GM18519 (cell line): Measurements from ENCODE around the gene MAP2K5.

ENCODE experiments used
- ATAC-seq: cut with Tn5 transposase; IDR thresholded peaks from one replicate; pipeline ENCODE4 v1.9.1; 2021; ENCODE audit warnings: mild to moderate bottlenecking, moderate library complexity; ENCODE audit not compliant: unreplicated experiment, low FRiP score

Gene MAP2K5

DNA sequence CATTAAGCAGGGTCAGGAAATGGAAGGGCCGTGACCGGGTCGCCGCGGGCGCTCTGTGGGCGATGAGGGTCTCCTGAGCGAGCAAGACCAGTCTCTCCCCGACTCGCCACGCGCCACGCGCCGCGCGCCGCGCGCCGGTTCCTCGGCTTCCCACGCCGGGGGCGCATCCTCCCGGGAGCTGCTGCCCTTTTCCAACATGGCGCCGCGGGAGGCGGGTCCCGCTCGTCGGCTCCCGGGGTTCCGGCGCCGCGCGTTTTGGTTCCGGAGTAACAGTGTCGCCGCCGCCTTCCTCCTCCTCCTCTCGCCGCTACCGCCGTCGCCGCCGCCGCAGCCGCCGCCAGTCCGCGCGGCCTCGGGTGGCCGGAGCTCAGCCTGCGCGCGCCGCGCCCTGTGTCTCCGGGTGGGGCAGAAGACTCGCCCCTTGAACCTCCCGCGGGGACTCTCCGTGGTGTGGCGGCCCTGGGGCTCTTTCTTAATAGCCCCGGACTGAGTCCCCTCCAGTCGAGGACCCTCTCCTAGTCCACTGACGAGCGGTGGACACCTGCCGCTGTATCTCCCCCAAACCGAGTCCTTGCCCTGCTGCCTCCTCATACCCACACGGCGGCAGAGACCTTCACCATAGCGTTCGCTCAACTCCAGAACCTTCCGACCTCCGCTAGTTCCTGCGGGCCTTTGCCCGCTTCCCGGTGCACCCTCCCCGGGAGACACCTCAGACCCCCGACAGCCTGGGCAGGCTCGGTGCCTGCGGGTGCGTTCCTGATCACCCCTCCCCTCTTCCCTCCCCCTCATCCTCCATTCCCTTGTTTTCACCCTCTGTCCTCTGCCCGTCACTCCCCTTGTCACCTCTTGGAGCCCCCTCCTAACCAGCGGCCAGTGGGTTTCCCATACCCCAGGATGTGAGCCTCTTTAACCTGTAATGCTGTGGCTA is at the start of gene MAP2K5:
Gene MAP2K5 (plus strand): TSS at position 284 of the 928 bp plus-strand sequence. CDS start 633 bp downstream, at position 917.
- no peak for ATAC-seq

DNA sequence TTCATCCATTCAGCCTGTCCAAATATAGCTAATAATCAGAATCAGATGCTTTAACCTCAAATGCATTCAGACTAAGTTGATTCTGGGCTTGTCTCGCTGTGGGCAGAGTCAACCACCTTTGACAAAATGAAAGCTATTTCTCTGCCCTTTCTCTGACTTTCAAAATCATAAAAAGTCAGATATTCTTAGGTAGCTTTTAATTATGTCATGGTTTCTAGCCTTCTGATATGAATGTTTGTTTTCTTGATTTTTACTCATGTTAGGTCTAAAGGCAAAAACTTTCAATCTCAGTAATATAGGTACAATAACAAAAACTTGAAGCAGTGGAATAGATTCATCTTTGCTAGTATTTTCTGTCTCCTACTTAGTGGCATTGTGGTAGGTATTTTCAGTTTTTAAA is 46.9 kb upstream of the MAP2K5 start:
- no peak for ATAC-seq

DNA sequence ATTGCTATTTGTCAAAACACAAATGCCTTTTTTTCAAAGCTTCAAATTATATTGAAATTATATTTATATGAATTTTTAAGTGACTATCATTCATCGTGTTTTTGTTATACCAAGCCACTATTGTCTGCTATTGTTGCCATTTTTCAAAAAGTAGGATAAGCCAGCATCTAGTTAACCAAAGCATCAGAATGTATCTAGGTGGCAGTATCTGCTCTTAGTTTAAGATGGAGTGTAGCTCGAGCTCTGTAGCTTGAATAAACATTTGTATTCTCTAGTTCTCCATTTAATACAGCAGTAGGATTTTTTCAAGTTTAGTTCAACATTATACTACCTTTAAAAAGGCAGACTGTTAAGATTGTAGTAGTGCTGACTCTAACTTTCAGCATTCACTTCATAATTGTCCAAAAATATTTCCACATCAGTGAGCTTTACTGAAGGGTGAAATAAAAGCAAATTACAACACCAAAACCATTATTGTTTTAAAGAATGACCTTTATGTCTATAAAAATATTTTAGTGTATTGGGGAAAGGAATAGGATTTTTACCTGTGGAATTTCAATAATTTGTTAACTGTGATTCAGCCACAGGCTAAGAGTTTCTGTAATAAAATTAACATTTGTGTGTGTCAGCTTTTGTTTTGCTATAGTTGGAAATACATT is 41.2 kb upstream of the MAP2K5 start:
- no peak for ATAC-seq

DNA sequence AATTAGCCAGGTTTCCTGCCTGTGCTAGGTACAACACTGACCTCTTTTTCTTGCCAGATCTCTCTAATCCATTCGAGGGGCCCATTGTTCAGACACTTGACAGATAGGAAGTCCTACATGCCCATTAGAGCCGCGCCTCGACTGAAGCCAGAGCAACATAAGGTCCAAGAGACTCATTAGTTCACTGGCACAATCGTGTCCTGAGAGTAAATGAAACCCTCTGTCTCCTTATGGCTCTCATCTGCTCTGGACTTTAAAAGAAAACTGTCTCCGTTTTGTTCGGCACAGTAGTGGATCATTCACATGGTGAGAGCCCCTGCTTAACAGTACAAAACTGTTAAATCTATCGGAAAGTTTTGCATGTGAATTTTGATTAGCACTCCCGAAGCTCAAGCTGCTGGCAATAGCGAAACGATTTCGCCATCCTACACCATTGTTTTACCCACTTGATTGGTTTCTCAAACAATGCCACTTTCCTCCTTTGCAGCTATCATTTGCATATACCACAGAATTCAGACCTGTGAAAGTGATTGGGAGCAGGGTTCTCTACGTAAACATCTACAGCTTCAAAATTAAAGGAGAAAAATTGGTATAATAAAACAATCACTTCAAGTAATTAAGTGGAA is 40.6 kb upstream of the MAP2K5 start:
- no peak for ATAC-seq

DNA sequence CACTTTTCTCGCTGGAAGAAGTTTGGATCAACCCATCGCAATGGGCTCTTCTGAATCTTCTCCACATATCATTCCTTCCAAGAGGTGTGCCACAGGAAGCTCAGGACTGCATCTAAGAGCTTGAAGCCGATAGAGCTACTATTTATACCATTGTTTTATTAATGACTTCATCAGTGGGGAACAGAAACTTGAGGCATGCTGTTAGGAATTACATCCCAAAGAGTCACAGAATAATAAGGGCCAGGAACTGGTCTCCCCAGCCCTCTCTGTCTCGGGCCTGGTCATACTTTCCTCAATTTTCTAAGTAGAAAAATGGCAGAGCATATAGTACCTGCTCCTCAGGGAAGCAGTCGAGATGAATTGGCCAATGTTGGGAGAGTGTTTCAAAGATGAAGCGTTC is 38.4 kb upstream of the MAP2K5 start:
- no peak for ATAC-seq

DNA sequence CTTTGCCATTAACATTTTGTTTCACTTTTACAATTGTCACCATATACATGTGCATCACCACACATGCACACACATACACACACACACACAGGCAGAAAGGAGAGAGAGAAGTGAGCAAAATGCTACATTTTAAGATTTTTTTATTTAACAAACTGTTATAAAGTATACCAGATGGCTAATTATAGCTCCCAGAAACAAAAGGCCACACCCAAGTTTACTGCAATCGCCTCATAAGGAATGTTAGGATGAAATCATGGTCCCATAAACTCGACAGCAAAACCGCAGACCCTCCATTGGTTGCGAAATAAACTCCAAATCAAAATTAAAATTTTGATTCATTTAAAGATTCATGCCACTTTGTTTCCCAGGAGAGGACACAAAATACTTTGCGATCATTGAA is 37.7 kb upstream of the MAP2K5 start:
- no peak for ATAC-seq

DNA sequence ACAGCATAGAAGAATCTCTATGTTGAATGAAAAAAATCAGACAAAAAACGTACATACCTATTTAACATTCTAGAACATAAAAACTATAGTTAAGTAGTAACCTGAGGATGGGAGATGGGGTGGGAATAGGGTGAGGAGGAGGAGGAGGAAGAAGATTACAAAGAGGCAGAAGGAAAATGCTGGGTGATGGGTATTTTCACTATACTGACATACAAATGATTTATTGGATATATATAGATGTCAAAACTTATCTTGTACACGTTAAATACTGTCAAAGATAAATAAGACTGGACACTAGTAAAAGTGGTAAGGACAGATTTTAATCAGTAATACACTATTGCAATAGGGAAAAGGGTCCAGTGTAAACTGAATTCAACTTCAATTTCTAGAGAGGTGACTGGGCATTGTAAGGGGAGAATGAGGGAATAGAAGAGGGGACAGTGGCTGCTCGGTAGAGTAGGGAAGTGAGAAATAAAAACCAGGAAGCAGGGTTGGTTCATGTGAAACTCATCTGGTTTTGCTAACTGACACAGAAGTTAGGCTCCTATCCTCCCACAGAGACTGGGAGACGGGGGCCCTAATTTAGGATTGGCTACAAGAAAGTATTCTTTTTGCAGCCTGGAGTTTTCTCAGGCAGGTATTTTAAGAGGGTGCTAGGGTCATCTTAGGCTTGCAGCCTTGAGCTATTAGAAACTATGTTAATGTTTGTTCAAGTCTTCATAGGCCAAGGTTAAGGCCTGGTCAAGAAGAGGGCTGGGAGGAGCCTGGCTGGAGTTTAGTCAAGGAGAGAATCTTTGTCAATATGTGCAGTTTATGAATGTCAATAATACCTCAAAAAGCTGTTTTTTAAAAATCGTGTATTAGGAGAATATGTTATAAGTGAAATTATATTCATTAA is 36.6 kb upstream of the MAP2K5 start:
- ATAC-seq, result no peak

DNA sequence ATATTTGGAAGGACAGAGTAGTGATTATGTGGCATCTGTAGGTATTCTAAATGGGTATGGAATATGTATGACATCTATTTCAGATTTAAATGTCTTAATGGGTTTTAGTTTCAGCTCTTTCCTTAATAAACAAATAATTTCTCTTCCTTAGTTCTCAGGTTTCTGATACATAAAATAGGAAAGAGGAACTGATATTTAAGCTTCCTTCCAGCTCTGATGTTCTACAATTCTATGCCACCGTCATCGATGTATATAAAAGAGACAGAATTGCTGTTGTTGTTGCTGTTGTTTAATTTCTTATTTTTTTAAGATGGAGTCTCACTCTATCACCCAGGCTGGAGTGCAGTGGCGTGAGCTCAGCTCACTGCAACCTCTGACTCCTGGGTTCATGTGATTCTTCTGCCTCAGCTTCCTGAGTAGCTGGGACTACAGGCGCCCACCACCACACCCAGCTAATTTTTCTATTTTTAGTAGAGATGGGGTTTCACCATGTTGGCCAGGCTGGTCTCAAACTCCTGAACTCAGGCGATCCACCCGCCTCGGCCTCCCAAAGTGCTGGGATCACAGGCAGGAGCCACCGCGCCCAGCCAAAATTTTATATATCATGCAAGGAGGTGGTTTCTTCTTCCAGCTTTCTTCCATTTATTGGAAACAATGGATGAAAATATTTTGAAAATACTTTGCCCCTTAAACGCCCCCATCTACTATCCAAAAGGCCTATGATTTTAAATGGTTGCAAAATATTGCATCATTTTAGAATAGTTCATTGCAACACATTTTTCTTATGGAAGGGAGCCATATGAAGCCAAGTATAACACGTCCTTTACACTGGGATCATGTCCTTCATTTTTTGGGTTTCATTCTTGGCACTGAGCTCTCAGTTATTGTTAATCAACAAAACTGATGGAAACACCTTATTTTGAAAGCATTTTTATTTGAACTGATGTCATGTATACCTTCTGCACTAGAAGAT is 35.4 kb upstream of the MAP2K5 start:
- ATAC-seq, result no peak

DNA sequence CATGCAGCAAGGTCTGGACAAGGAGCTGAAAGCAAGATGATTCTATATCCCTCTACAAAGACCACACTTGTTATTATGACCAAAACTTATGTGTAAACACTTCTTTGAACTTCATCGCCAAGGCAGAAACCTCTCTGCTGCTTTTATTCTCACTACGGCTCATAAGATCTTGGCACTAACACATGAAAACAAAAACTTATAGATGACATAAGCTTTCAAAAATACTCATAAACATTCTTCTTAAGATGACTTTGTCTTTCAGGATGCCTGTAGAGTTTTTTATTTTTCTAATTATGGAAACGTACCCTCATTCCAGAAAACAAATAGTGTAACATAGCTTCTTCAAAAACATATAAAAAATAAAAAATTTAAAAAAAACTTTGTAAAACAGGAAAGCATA is 34.1 kb upstream of the MAP2K5 start:
- no peak for ATAC-seq

DNA sequence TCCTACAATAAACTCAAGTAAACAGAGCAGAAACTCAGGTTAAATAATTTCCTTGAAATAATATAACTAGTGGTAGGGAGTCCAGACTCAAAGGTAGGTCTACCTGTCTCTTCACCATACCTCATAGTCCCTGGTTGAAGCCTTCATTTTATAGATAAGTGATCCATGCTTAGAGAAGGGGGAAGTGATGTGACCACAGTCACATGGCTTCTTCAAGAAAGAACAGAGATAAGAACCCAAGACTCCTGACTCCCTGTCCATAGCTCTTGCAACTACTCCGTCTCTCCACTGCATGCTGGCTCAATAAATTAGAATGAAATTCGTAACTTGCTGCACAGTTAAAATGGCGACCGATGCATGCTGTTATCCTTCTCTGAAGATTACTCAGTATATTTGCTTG is 32.6 kb upstream of the MAP2K5 start:
- ATAC-seq, result no peak

DNA sequence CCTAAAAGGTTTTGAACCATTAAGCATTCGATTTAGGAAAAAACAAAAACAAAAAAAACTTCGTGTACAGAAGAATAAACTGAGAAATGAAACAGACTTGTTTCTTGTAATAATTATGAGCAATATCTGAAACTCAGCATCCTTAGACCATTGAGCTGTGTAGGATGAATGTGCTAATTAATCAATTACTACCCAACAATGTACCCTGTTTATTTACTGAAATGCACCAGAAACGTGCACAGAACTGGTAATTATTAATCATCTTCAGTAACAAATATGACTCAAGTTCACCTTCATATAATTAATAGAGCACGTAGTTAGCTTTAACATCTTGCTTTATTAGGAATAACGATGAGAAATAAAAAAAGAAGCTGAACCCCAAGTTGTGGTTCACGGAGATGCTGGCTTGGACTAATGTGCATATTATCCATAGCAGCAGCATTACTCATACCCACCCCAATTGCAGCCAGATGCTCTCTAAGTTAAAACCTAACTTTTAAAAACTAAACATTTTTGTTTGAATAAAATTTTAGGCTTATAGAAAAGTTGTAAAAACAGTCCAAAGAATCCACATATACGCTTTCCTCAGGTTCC is 31.8 kb upstream of the MAP2K5 start:
- no peak for ATAC-seq

DNA sequence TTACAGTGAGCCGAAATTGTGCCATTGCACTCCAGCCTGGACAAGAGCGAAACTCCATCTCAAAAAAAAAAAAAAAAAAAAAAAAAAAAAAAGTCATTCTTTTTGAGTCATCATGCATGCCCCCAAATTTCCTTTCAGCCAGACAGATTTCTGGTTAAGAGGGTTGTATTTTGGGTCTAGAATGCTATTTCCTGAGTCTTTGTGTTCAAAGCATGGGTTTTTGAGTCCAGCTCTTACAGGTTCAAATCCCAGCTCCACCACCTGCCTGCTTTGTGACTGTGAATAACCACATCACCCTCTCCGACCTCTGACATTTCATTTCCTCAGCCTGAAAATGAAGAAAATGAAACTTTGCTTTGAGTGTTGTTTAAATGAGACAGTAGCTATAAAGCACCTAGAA is 30.9 kb upstream of the MAP2K5 start:
- no peak for ATAC-seq

DNA sequence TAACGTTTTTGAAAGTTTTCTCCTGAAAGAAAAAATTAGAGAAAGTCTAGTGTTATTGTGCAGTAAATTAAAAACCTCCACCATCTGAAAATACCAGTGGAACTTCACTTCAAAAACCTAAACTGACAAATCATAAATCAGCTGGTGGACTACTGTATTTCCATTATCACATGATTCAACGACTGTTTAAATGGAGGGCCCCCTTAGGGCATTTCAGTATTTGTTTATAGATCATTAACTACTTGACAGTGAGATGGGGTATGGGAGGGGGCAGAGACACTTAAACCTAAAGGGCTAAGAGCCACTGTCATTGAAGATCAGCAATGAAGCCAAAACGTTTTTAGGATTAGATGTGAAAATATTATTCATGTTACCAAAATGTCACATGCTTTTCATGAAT is 30.4 kb upstream of the MAP2K5 start:
- ATAC-seq, result no peak

DNA sequence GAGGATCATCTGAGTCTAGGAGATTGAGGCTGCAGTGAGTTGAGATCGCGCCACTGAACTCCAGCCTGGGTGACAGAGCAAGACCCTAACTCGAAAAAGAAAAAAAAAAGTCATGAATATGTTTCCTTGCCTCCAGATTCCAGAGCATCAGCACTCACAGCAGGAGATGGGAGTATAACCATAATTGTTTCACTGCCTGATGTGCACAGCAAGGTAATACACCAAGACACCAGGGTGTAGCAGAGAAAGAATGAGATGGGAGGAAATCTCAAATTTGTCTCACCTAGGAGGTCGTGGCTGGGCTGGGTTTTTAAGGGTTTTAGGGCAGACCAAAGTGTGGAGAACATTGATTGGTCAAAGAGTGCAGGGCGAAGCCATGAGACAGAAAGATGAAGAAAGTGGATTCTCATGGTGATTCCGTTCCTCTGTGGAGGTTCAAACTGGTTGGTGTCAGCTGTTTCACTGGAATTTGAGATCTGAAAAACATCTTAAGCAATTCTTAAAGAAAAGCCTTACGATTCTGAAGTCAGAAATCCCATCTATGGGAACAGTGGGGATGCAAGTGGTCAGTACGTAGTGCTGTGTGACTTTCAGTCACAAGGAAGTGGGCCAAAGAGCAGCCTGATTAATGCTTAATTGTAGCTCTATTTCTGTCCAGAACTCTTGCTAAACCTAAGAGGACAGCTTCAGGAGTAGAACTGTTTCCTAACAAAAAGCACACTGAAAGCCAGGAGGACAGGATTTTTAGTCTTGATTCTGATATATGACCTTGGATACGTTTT is 29.4 kb upstream of the MAP2K5 start:
- ATAC-seq, result no peak

DNA sequence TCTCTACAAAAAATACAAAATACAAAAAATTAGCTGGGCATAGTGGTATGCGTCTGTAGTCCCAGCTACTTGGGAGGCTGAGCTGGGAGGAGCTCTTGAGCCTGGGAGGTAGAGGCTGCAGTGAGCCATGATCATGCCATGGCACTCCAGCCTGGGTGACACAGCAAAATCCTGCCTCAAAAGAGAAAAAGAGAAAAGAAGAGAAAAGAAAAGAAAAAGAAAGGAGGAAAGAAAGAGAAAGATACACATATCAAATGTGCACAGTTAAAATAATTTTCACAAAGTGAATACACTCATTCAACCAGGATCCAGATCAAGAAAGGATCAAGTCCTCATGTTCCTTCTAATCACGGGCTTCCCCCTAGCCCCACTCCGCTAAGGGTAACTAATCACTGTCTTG is 27.4 kb upstream of the MAP2K5 start:
- ATAC-seq, result no peak

DNA sequence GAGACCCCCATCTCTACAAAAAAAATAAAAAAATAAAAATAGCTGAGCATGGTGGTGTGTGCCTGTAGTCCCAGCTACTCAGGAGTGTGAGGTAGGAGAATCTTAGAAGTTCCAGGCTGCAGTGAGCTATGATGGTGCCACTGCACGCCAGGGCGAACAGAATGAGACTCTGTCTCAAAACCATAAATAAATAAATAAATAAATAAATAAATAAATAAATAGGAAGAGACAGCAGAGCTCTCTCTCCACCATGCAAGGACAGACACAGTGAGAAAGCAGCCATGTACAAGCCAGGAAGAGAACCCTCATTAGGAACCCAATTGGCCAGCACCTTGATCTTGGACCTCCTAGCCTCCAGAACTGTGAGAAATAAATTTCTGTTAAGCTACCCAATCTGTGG is 26.9 kb upstream of the MAP2K5 start:
- no peak for ATAC-seq

DNA sequence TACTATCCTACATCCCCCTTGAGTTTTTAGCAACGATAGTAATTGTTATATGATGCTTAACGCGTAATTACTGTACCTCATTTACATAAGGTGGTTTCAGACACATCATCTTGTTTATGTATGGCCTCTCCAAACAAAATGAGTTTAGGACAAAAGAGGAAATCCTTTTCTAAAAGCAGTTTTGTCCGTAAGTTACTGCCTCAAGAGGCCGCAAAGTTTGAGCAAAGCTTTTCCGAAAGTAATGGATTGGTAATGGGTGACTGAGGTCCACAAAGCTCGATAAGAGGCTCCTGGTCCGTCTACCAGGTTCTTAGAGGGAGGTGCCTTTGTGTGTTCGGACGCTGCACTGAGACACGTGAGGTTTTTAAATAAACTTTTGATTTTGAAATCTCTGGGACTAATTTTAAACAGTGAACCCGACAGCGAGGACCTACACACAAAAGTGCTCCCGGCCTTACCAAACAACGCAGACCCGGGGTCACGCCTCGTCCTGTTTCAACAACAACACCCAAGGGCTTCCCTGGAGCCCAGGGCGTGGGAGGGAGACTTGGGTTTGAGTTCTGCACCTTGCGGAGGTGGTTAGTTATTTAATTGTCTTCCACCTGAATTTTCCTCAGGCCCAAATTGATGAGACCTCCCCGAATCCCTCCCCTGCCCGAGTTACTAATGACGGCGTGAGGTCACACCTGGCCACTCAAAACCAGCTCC is 22.0 kb upstream of the MAP2K5 start:
- ATAC-seq, result no peak
